HEK293 (cell line): Measurements from ENCODE around the gene GHDC.
"Not testable (repeated sequence)": the region's sequence is repeated elsewhere in the genome, so short reads cannot be mapped to it uniquely, and the experiment has no call there.

ENCODE experiments used
- CTCF ChIA-PET: fragments of 350-600 bp; formaldehyde crosslinking; extraction: SDS; loops from one replicate; lab custom pipeline; 2021; ENCODE audit warnings: antibody characterized with exemption; lab: Yijun Ruan, JAX
- POLR2A ChIA-PET: fragments of 300-600 bp; formaldehyde crosslinking; extraction: SDS; loops from one replicate; lab custom pipeline; 2020; ENCODE audit warnings: antibody characterized with exemption, inconsistent platforms; lab: Yijun Ruan, JAX
- H3K27ac ChIP-seq: fragments of 200-500 bp; sonication (Bioruptor generic); 2 replicates; pipeline ENCODE4 v1.5.1; 2014; ENCODE audit warnings: low read depth, low read length, control low read depth, inconsistent platforms; ENCODE audit errors: extremely low read depth
- H3K36me3 ChIP-seq, 2 experiments: fragments of 200-500 bp in 1 of 2; sonication (Bioruptor generic) in 1 of 2; 1 replicate in 1 of 2; 2 replicates in 1 of 2; pipeline ENCODE4 v1.5.1; 2014 to 2017; ENCODE audit warnings: inconsistent platforms in 2 of 2, low read length in 2 of 2; ENCODE audit not compliant: control insufficient read depth in 2 of 2, insufficient read depth in 1 of 2
- H3K4me1 ChIP-seq: fragments of 200-500 bp; sonication (Bioruptor generic); 2 replicates; pipeline ENCODE4 v1.5.1; 2014; ENCODE audit warnings: mild to moderate bottlenecking, low read length, inconsistent platforms; ENCODE audit not compliant: control insufficient read depth, insufficient read depth
- H3K4me3 ChIP-seq: 2 replicates; pipeline ENCODE4 v1.5.1; 2011; ENCODE audit warnings: low read depth, mild to moderate bottlenecking, control low read depth, low read length, moderate library complexity
- H3K9me3 ChIP-seq: fragments of 200-500 bp; sonication (Bioruptor generic); 2 replicates; pipeline ENCODE4 v1.5.1; 2014; ENCODE audit warnings: low read depth, low read length, inconsistent platforms; ENCODE audit not compliant: control insufficient read depth, insufficient read depth

GHDC gene

DNA sequence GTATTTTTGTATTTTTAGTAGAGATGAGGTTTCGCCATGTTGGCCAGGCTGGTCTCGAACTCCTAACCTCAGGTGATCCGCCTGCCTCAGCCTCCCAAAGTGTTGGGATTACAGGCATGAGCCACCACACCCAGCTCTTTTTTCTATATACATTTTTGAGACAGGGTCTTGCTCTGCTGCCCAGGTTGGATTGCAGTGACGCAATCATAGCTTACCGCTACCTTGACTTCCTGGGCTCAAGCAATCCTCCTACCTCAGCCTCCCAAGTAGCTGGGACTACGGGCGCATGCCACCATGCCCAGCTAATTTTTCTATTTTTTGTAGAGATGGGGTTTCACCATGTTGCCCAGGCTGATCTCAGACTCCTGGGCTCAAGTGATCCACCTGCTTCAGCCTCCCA is 53.6 kb downstream of the GHDC start:
- H3K27ac ChIP-seq, H3K9me3 ChIP-seq, H3K4me3 ChIP-seq, POLR2A ChIA-PET: not testable (repeated sequence)
- Histone ChIP-seq H3K4me1 (peaks cover 17% of the 10 kb centered on the region), H3K36me3 (peaks cover 14 to 45% of the 10 kb centered on the region in 2 experiments)
- CTCF ChIA-PET: interaction anchor here (0.9 kb wide), 1 partner anchor 55 kb away, joined by 4 read pairs; no protein-coding TSS in a partner anchor
